ENCODE measurements around the gene NCOA5. TPM values are rescaled to one million over a fixed set of nuclear protein-coding genes. Genes with fewer than 3 reads are reported as not detected.

Gene NCOA5
- total and polyA plus RNA-seq, 9 of the 15 experiments (the other 6 are each of a cell fraction or from before 2014, with no cell fraction given): 3.9 to 22.8 (median 13.8) TPM

DNA sequence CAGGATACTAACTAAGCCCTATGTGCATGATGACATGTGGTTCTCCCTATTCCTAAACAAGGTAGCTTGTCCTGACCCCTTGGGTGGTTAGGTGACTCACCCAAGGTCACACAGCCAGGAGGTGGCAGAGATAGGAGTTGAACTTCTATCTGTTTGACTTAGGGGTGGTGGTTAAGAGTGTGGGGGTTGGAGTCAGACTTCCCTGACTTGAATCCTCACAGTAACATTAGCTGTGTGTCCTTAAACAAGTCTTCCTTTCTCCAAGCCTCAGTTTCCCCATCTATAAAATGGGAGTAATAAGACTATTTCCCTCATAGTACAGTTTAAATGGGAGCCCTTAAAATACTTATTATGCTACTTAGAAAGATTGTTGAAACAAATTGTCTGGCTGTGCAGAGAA lies 38.9 kb downstream of the NCOA5 start:
- H3K9ac ChIP-seq (ENCODE audit: insufficient read depth in 1 of 2, low read depth in 2 of 2, low read length in 2 of 2): no peak overlapping the region
- H3K27ac ChIP-seq (ENCODE audit: extremely low read depth, low read depth, low read length): no peak overlapping the region
- intact Hi-C loops (cut with micrococcal nuclease): no loop called here
- H3K9me1 ChIP-seq (ENCODE audit: control insufficient read depth, insufficient read depth, low read length): no peaks in the 10 kb centered on the region
- ChIA-PET POLR2A (no interaction called here), CTCF (ENCODE audit: low intra/inter-chr PET ratio) (no interaction called here)
- H3K27me3 ChIP-seq (ENCODE audit: control insufficient read depth in 2 of 2, insufficient read depth in 2 of 2, low read length in 2 of 2): peaks cover 0 to 21% of the 10 kb centered on the region in 2 experiments; a peak in 2 of 5 replicates
- H3K9me3 ChIP-seq (replicated peaks; ENCODE audit: control insufficient read depth, insufficient read depth, low read depth, low read length): no peaks in the 10 kb centered on the region
- peaks cover 0 to 8% of the 10 kb centered on the region in 2 experiments; a peak in 3 of 5 replicates for H3K4me1 ChIP-seq (replicated peaks in 1 of 2; ENCODE audit: control insufficient read depth in 2 of 2, insufficient read depth in 2 of 2, low read length in 2 of 2)
- peak; percentile 38 to 61 (median 48) for DNase-seq (ENCODE audit: extremely low read depth in 1 of 4, low spot score in 3 of 4)
- H3K79me2 ChIP-seq (ENCODE audit: control insufficient read depth, insufficient read depth, low read length): no peaks in the 10 kb centered on the region
- H3K4me3 ChIP-seq: no peak overlapping the region
- H2AFZ ChIP-seq (ENCODE audit: low read depth, low read length): no peak overlapping the region
- H3K4me2 ChIP-seq (ENCODE audit: insufficient read depth, low read length): no peak overlapping the region
- no TSS peak for BruUV-seq (replicated peaks)
- ATAC-seq: peak; percentile 44
- peaks cover 11% of the 10 kb centered on the region for H4K20me1 ChIP-seq (replicated peaks; ENCODE audit: control insufficient read depth, insufficient read depth, low read length)
- in situ Hi-C loops (cut with MboI): no loop called here
- FAIRE-seq: no peak
- H3K36me3 ChIP-seq (ENCODE audit: control insufficient read depth, insufficient read depth, low read length): no peaks in the 10 kb centered on the region
- TF ChIP-seq HNRNPUL1 (IDR thresholded peaks at IDR 0.05; ENCODE audit: low read length) (no peak), PTTG1 (tag; IDR thresholded peaks at IDR 0.05; ENCODE audit: low read depth) (no peak), SMARCA5 (IDR thresholded peaks at IDR 0.05) (0 out of 2 replicates have a peak, but pooled peaks have one; percentile 36), SREBF1 (IDR thresholded peaks at IDR 0.05; ENCODE audit: borderline replicate concordance, low read depth, low read length) (no peak), ZNF696 (CRISPR knock-in tag; conservative IDR thresholded peaks at IDR 0.05) (no peak), FOSL1 (tag; conservative IDR thresholded peaks at IDR 0.05) (peak; percentile 61), JUND (IDR thresholded peaks at IDR 0.05; ENCODE audit: borderline replicate concordance, low read depth, low read length) (0 out of 2 replicates have a peak, but pooled peaks have one; percentile 24), JUND (tag; IDR thresholded peaks at IDR 0.05; ENCODE audit: borderline replicate concordance, low read depth, low read length) (no peak), BCOR (IDR thresholded peaks at IDR 0.05) (peak; percentile 68), ZNF384 (IDR thresholded peaks at IDR 0.05; ENCODE audit: low read depth, low read length) (no peak), CBFA2T3 (IDR thresholded peaks at IDR 0.05) (peak; percentile 62), GATA2 (CRISPR knock-in tag; IDR thresholded peaks at IDR 0.05) (no peak), SAFB2 (IDR thresholded peaks at IDR 0.05; ENCODE audit: borderline replicate concordance, low read depth, low read length, severe bottlenecking) (no peak), NR4A1 (CRISPR knock-in tag; IDR thresholded peaks at IDR 0.05) (no peak), NR4A1 (tag; IDR thresholded peaks at IDR 0.05) (no peak), ZNF431 (CRISPR knock-in tag; IDR thresholded peaks at IDR 0.05) (no peak), CHD1 (IDR thresholded peaks at IDR 0.05; ENCODE audit: low read length) (no peak), CGGBP1 (CRISPR knock-in tag; IDR thresholded peaks at IDR 0.05) (no peak), ZNF232 (CRISPR knock-in tag; IDR thresholded peaks at IDR 0.05) (no peak), BCL6 (CRISPR knock-in tag; IDR thresholded peaks at IDR 0.05) (no peak), ARID1B (IDR thresholded peaks at IDR 0.05) (0 out of 2 replicates have a peak, but pooled peaks have one; percentile 6), ZC3H4 (CRISPR knock-in tag; IDR thresholded peaks at IDR 0.05; ENCODE audit: borderline replicate concordance) (no peak)
- TF ChIP-seq, protein P1, sequence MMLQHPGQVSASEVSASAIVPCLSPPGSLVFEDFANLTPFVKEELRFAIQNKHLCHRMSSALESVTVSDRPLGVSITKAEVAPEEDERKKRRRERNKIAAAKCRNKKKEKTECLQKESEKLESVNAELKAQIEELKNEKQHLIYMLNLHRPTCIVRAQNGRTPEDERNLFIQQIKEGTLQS (IDR thresholded peaks at IDR 0.05): peak; percentile 27; the same call in 1 of the 2 replicates
- TF ChIP-seq, protein P1 (CRISPR knock-in tag; conservative IDR thresholded peaks at IDR 0.05): no peak
- TF ChIP-seq, protein P2, sequence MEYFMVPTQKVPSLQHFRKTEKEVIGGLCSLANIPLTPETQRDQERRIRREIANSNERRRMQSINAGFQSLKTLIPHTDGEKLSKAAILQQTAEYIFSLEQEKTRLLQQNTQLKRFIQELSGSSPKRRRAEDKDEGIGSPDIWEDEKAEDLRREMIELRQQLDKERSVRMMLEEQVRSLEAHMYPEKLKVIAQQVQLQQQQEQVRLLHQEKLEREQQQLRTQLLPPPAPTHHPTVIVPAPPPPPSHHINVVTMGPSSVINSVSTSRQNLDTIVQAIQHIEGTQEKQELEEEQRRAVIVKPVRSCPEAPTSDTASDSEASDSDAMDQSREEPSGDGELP (CRISPR knock-in tag; IDR thresholded peaks at IDR 0.05; ENCODE audit: borderline replicate concordance): no peak
